ENCODE measurements around the gene LIFR.

LIFR gene

GRCh38 chr5:38472541-38472940 is 83.9 kb downstream of the LIFR start:
- Histone ChIP-seq H3K27me3 (ENCODE audit: insufficient read depth, low read length) (no peaks in the 10 kb centered on the region), H3K4me1 (ENCODE audit: insufficient read depth, low read length) (peaks cover 19% of the 10 kb centered on the region), H3K4me3 (ENCODE audit: low read length) (no peak overlapping the region), H2AFZ (ENCODE audit: low read depth, low read length) (no peak overlapping the region), H3K9me3 (ENCODE audit: low read length) (no peaks in the 10 kb centered on the region), H3K36me3 (ENCODE audit: insufficient read depth, low read length) (no peaks in the 10 kb centered on the region)

- H3K4me3 ChIP-seq (ENCODE audit: low read length), result no peak overlapping the region
- H3K36me3 ChIP-seq (ENCODE audit: insufficient read depth, low read length), result no peaks in the 10 kb centered on the region
- no peak overlapping the region for H2AFZ ChIP-seq (ENCODE audit: low read depth, low read length)
- H3K9me3 ChIP-seq (ENCODE audit: low read length), result no peaks in the 10 kb centered on the region
- H3K4me1 ChIP-seq (ENCODE audit: insufficient read depth, low read length), result peaks cover 21% of the 10 kb centered on the region
- H3K27me3 ChIP-seq (ENCODE audit: insufficient read depth, low read length), result no peaks in the 10 kb centered on the region
Observed at GRCh38 chr5:38471709-38472108, 84.7 kb downstream of the LIFR start.

GRCh38 chr5:38469707-38470267 is 86.7 kb downstream of the LIFR start:
- Histone ChIP-seq H3K36me3 (ENCODE audit: insufficient read depth, low read length) (no peaks in the 10 kb centered on the region), H3K4me1 (ENCODE audit: insufficient read depth, low read length) (peaks cover 24% of the 10 kb centered on the region), H3K4me3 (ENCODE audit: low read length) (no peak overlapping the region)

GRCh38 chr5:38468978-38469706 is 87.3 kb downstream of the LIFR start:
- H2AFZ ChIP-seq (ENCODE audit: low read depth, low read length), result peak overlapping the region; percentile 30
- H3K9me3 ChIP-seq (ENCODE audit: low read length), result no peaks in the 10 kb centered on the region
- no peaks in the 10 kb centered on the region for H3K36me3 ChIP-seq (ENCODE audit: insufficient read depth, low read length)
- H3K4me3 ChIP-seq (ENCODE audit: low read length), result no peak overlapping the region
- peaks cover 30% of the 10 kb centered on the region for H3K4me1 ChIP-seq (ENCODE audit: insufficient read depth, low read length)
- no peaks in the 10 kb centered on the region for H3K27me3 ChIP-seq (ENCODE audit: insufficient read depth, low read length)

More at GRCh38 chr5:38469707-38470267, 86.7 kb downstream of the LIFR start:
- no peaks in the 10 kb centered on the region for H3K9me3 ChIP-seq (ENCODE audit: low read length)
- no peak overlapping the region for H2AFZ ChIP-seq (ENCODE audit: low read depth, low read length)
- H3K27me3 ChIP-seq (ENCODE audit: insufficient read depth, low read length), result no peaks in the 10 kb centered on the region

GRCh38 chr5:38468202-38468673 is 88.2 kb downstream of the LIFR start:
- Histone ChIP-seq H2AFZ (ENCODE audit: low read depth, low read length) (no peak overlapping the region), H3K27me3 (ENCODE audit: insufficient read depth, low read length) (no peaks in the 10 kb centered on the region), H3K9me3 (ENCODE audit: low read length) (no peaks in the 10 kb centered on the region), H3K36me3 (ENCODE audit: insufficient read depth, low read length) (no peaks in the 10 kb centered on the region), H3K4me3 (ENCODE audit: low read length) (no peak overlapping the region), H3K4me1 (ENCODE audit: insufficient read depth, low read length) (peaks cover 39% of the 10 kb centered on the region)

- no peaks in the 10 kb centered on the region for H3K9me3 ChIP-seq (ENCODE audit: low read length)
- no peak overlapping the region for H3K4me3 ChIP-seq (ENCODE audit: low read length)
- H2AFZ ChIP-seq (ENCODE audit: low read depth, low read length), result no peak overlapping the region
- no peaks in the 10 kb centered on the region for H3K36me3 ChIP-seq (ENCODE audit: insufficient read depth, low read length)
- peaks cover 39% of the 10 kb centered on the region for H3K4me1 ChIP-seq (ENCODE audit: insufficient read depth, low read length)
- no peaks in the 10 kb centered on the region for H3K27me3 ChIP-seq (ENCODE audit: insufficient read depth, low read length)
Observed at GRCh38 chr5:38467353-38468040, 88.9 kb downstream of the LIFR start.

GRCh38 chr5:38466424-38467189 is 89.8 kb downstream of the LIFR start:
- peaks cover 39% of the 10 kb centered on the region for H3K4me1 ChIP-seq (ENCODE audit: insufficient read depth, low read length)
- H3K4me3 ChIP-seq (ENCODE audit: low read length), result no peak overlapping the region
- no peaks in the 10 kb centered on the region for H3K9me3 ChIP-seq (ENCODE audit: low read length)
- H3K36me3 ChIP-seq (ENCODE audit: insufficient read depth, low read length), result no peaks in the 10 kb centered on the region
- no peak overlapping the region for H2AFZ ChIP-seq (ENCODE audit: low read depth, low read length)
- no peaks in the 10 kb centered on the region for H3K27me3 ChIP-seq (ENCODE audit: insufficient read depth, low read length)

GRCh38 chr5:38465702-38466423 is 90.6 kb downstream of the LIFR start:
- no peak overlapping the region for H2AFZ ChIP-seq (ENCODE audit: low read depth, low read length)
- peaks cover 39% of the 10 kb centered on the region for H3K4me1 ChIP-seq (ENCODE audit: insufficient read depth, low read length)
- no peaks in the 10 kb centered on the region for H3K36me3 ChIP-seq (ENCODE audit: insufficient read depth, low read length)
- no peak overlapping the region for H3K4me3 ChIP-seq (ENCODE audit: low read length)
- H3K9me3 ChIP-seq (ENCODE audit: low read length), result no peaks in the 10 kb centered on the region
- no peaks in the 10 kb centered on the region for H3K27me3 ChIP-seq (ENCODE audit: insufficient read depth, low read length)

- no peaks in the 10 kb centered on the region for H3K9me3 ChIP-seq (ENCODE audit: low read length)
- no peak overlapping the region for H2AFZ ChIP-seq (ENCODE audit: low read depth, low read length)
- no peak overlapping the region for H3K4me3 ChIP-seq (ENCODE audit: low read length)
- H3K36me3 ChIP-seq (ENCODE audit: insufficient read depth, low read length), result no peaks in the 10 kb centered on the region
- no peaks in the 10 kb centered on the region for H3K27me3 ChIP-seq (ENCODE audit: insufficient read depth, low read length)
- H3K4me1 ChIP-seq (ENCODE audit: insufficient read depth, low read length), result peaks cover 39% of the 10 kb centered on the region
Observed at GRCh38 chr5:38465061-38465460, 91.4 kb downstream of the LIFR start.

- peaks cover 32% of the 10 kb centered on the region for H3K4me1 ChIP-seq (ENCODE audit: insufficient read depth, low read length)
Observed at GRCh38 chr5:38463634-38464521, 92.6 kb downstream of the LIFR start.

GRCh38 chr5:38462976-38463633 is 93.3 kb downstream of the LIFR start:
- Histone ChIP-seq H3K27me3 (ENCODE audit: insufficient read depth, low read length) (no peaks in the 10 kb centered on the region), H3K36me3 (ENCODE audit: insufficient read depth, low read length) (no peaks in the 10 kb centered on the region), H3K4me3 (ENCODE audit: low read length) (no peak overlapping the region), H2AFZ (ENCODE audit: low read depth, low read length) (no peak overlapping the region), H3K9me3 (ENCODE audit: low read length) (no peaks in the 10 kb centered on the region), H3K4me1 (ENCODE audit: insufficient read depth, low read length) (peaks cover 24% of the 10 kb centered on the region)

More at GRCh38 chr5:38463634-38464521, 92.6 kb downstream of the LIFR start:
- no peak overlapping the region for H2AFZ ChIP-seq (ENCODE audit: low read depth, low read length)
- no peaks in the 10 kb centered on the region for H3K27me3 ChIP-seq (ENCODE audit: insufficient read depth, low read length)
- no peak overlapping the region for H3K4me3 ChIP-seq (ENCODE audit: low read length)
- no peaks in the 10 kb centered on the region for H3K9me3 ChIP-seq (ENCODE audit: low read length)
- no peaks in the 10 kb centered on the region for H3K36me3 ChIP-seq (ENCODE audit: insufficient read depth, low read length)

Data from neuron (in vitro differentiated cells).